Spleen (tissue), 7 donors: ENCODE data around the gene BMPER.

Experiments
- CTCF ChIP-seq, 11 experiments: fragments of 200-600 bp in 7 of 11; fragments of 450-650 bp in 4 of 11; sonication (generic) in 4 of 11; IDR thresholded peaks in 8 of 11; conservative IDR thresholded peaks in 3 of 11; 1 replicate in 7 of 11; 2 replicates in 4 of 11; pipeline versions ENCODE4 v1.4.0 to v1.8.0; 2016 to 2021; ENCODE audit warnings: antibody characterized with exemption in 11 of 11, inconsistent platforms in 4 of 11, mild to moderate bottlenecking in 1 of 11
- POLR2A ChIP-seq, 3 donors: fragments of 450-650 bp; IDR thresholded peaks; one replicate each; pipeline ENCODE4 v1.5.1; 2017; ENCODE audit warnings: antibody characterized with exemption in 3 of 3, mild to moderate bottlenecking in 1 of 3
- POLR2AphosphoS5 ChIP-seq, 3 donors: sonication (generic); formaldehyde crosslinking; IDR thresholded peaks; one replicate each; pipeline ENCODE4 v1.5.1; 2017; ENCODE audit warnings: antibody characterized with exemption in 3 of 3
- donor health status: DM: no; HTN: no; CAD: no; lungs with moderate emphysema.
- donor health status: DM: no; HTN: no; CAD: no.
- donor health status: DM: no; HTN: no; CAD: no.

DNA sequence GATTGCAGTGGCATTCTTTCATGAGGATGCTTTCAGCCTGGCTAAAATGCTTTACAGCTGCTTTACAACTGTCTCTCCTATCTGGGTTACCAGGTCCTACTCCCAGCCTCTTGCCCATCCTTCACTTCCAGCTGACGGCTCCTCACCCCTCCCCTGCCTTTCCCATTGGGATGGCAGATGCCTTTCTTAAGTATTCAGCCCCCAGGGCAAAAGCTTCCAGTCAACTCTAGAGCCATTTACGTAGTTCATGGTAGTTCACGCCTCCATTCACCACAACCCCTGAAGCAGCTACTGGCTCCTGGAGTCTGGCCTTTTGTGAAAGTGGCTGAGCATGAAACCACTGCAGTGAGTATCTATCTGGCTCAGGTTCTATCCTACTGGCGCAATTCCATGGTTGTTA lies 17.2 kb upstream of the BMPER start:
- no peak for TF ChIP-seq CTCF (IDR thresholded peaks at IDR 0.05 in 8 of 11, conservative IDR thresholded peaks at IDR 0.05 in 3 of 11)
- no peak for TF ChIP-seq POLR2A (IDR thresholded peaks at IDR 0.05)
- no peak for TF ChIP-seq POLR2AphosphoS5 (IDR thresholded peaks at IDR 0.05)
